Retinal pigment epithelial cell (primary cell): ENCODE data around the gene GSTA3.
"Not testable (repeated sequence)": the region's sequence is repeated elsewhere in the genome, so short reads cannot be mapped to it uniquely, and the experiment has no call there.

Experiments used
- DNase-seq: peaks from one replicate; pipeline ENCODE4 v3.0.0-alpha.2; 2010; ENCODE audit warnings: low read depth
- H3K4me3 ChIP-seq: 2 replicates; pipeline ENCODE4 v1.5.1; 2011; ENCODE audit warnings: mild to moderate bottlenecking, low read length, control low read depth, moderate library complexity
- CTCF ChIP-seq: conservative IDR thresholded peaks from 2 replicates; pipeline ENCODE4 v1.5.1; 2011; ENCODE audit warnings: low read depth, low read length, control low read depth, inconsistent platforms

Gene GSTA3

GRCh38 chr6:52909131-52909530, 367 bp downstream of the GSTA3 start:
- no peak for DNase-seq
- TF ChIP-seq CTCF = no peak

GRCh38 chr6:52908526-52908925, 972 bp downstream of the GSTA3 start:
- no peak overlapping the region for H3K4me3 ChIP-seq
- no peak for DNase-seq
- no peak for TF ChIP-seq CTCF

More at GRCh38 chr6:52909131-52909530, 367 bp downstream of the GSTA3 start:
- H3K4me3 ChIP-seq = no peak overlapping the region

GRCh38 chr6:52904562-52905279, 4.8 kb downstream of the GSTA3 start:
- TF ChIP-seq CTCF = peak; percentile 37

GRCh38 chr6:52900536-52900935, 9.0 kb downstream of the GSTA3 start:
- H3K4me3 ChIP-seq = no peak overlapping the region
- TF ChIP-seq CTCF = no peak
- DNase-seq = no peak

More at GRCh38 chr6:52904562-52905279, 4.8 kb downstream of the GSTA3 start:
- DNase-seq = no peak
- no peak overlapping the region for H3K4me3 ChIP-seq

- not testable (repeated sequence) for H3K4me3 ChIP-seq, DNase-seq
These were observed 13.7 kb downstream of the GSTA3 start for GRCh38 chr6:52895790-52896189.

- DNase-seq = no peak
- TF ChIP-seq CTCF = no peak
These were observed 15.2 kb downstream of the GSTA3 start for GRCh38 chr6:52894285-52894684.

GRCh38 chr6:52893803-52894202, 15.7 kb downstream of the GSTA3 start:
- no peak overlapping the region for H3K4me3 ChIP-seq

More at GRCh38 chr6:52894285-52894684, 15.2 kb downstream of the GSTA3 start:
- H3K4me3 ChIP-seq = no peak overlapping the region

More at GRCh38 chr6:52893803-52894202, 15.7 kb downstream of the GSTA3 start:
- DNase-seq = no peak
- no peak for TF ChIP-seq CTCF
